Ascending aorta (tissue), 2 donors: ENCODE data around the gene SNCB. TPM values are rescaled to one million over a fixed set of nuclear protein-coding genes. Genes with fewer than 3 reads are reported as not detected.

Source experiments
- DNase-seq, 2 donors: peaks; one replicate each; pipeline ENCODE4 v3.0.0-alpha.2; 2019; ENCODE audit warnings: low spot score in 2 of 2
- H3K27ac ChIP-seq, 2 donors: fragments of 200-600 bp; sonication (generic); one replicate each; pipeline ENCODE4 v1.5.1; 2016 to 2017; ENCODE audit warnings: mild to moderate bottlenecking in 1 of 2
- H3K27me3 ChIP-seq: fragments of 200-600 bp; sonication (generic); one replicate; pipeline ENCODE4 v1.5.1; 2017
- H3K36me3 ChIP-seq, 2 donors: fragments of 200-600 bp; sonication (generic); one replicate each; pipeline ENCODE4 v1.5.1; 2016
- H3K4me1 ChIP-seq, 2 donors: fragments of 200-600 bp; sonication (generic); one replicate each; pipeline ENCODE4 v1.5.1; 2016 to 2017; ENCODE audit warnings: mild to moderate bottlenecking in 1 of 2
- H3K4me3 ChIP-seq, 2 donors: fragments of 200-600 bp; sonication (generic); one replicate each; pipeline ENCODE4 v1.5.1; 2016 to 2017; ENCODE audit warnings: mild to moderate bottlenecking in 1 of 2
- H3K9me3 ChIP-seq, 2 donors: fragments of 200-600 bp; sonication (generic); one replicate each; pipeline ENCODE4 v1.5.1; 2016
- intact Hi-C: fragments of 100-400 bp; cut with DNase I; formaldehyde crosslinking; loops from one replicate; pipeline ENCODE4 v1.15.1; 2023
- total RNA-seq: library from RNA; depleted of rRNA; stranded (reverse); fragments of >200 nt; gene quantifications from one replicate; pipeline ENCODE4 v1.1.0, GENCODE V29; 2016
- TF ChIP-seq, protein P1 (sequence below), 3 experiments: fragments of 200-600 bp in 2 of 3; fragments of 450-650 bp in 1 of 3; sonication (generic) in 2 of 3; IDR thresholded peaks; one replicate each; pipeline ENCODE4 v1.5.1; 2016 to 2019; ENCODE audit warnings: antibody characterized with exemption in 3 of 3, mild to moderate bottlenecking in 1 of 3, moderate library complexity in 1 of 3

The SNCB gene
- total RNA-seq, 1 donor from 2014 or later, result not detected

DNA sequence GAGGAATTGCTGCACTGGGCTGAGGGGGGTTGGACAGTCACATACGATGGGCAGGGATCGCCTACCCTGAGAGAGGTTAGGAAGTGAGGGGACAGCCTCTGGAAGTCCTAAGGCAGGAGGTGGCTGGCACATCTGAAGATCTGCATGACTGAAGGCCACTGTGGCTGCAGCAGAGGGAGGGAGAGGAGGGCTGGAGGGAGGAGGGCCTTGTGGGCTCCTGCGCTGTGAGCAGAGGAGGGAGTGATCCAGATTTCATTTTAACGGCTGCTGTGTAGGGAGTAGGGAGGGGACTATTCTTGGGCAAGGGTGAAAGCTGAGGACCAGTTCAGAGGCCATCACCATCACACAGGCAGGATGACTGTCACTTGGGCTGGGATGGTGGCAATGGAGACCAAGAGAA, 7.2 kb upstream of the SNCB start:
- DNase-seq, result no peak
- intact Hi-C loops, result no loop called here
- no peak overlapping the region for H3K4me3 ChIP-seq
- no peaks in the 10 kb centered on the region for H3K27me3 ChIP-seq
- TF ChIP-seq, protein P1, sequence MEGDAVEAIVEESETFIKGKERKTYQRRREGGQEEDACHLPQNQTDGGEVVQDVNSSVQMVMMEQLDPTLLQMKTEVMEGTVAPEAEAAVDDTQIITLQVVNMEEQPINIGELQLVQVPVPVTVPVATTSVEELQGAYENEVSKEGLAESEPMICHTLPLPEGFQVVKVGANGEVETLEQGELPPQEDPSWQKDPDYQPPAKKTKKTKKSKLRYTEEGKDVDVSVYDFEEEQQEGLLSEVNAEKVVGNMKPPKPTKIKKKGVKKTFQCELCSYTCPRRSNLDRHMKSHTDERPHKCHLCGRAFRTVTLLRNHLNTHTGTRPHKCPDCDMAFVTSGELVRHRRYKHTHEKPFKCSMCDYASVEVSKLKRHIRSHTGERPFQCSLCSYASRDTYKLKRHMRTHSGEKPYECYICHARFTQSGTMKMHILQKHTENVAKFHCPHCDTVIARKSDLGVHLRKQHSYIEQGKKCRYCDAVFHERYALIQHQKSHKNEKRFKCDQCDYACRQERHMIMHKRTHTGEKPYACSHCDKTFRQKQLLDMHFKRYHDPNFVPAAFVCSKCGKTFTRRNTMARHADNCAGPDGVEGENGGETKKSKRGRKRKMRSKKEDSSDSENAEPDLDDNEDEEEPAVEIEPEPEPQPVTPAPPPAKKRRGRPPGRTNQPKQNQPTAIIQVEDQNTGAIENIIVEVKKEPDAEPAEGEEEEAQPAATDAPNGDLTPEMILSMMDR (IDR thresholded peaks at IDR 0.05), result no peak
- H3K27ac ChIP-seq, result no peak overlapping the region
- no peaks in the 10 kb centered on the region for H3K4me1 ChIP-seq
- no peaks in the 10 kb centered on the region for H3K36me3 ChIP-seq
- H3K9me3 ChIP-seq, result no peaks in the 10 kb centered on the region

DNA sequence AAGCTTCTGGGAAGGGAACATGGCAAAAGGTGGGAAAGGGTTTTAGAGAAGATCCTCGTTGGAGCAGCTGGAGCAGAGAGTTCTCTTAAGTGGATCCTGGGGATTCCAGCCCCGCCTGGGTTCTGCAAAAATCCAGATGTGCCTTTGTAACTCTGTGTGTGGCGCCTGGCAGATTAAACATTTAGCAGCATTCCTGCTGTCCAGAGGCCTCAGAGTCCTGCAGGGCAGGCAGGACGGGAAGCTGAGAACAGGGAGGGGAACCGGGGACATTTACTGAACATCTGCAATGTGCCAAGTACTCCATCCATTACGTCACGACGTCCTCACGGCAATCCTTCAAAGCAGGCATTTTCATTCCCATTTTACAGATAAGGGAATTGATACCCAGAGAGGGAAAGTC, 6.1 kb upstream of the SNCB start:
- TF ChIP-seq, protein P1 (IDR thresholded peaks at IDR 0.05), result no peak
- H3K27ac ChIP-seq, result no peak overlapping the region
- intact Hi-C loops, result no loop called here

DNA sequence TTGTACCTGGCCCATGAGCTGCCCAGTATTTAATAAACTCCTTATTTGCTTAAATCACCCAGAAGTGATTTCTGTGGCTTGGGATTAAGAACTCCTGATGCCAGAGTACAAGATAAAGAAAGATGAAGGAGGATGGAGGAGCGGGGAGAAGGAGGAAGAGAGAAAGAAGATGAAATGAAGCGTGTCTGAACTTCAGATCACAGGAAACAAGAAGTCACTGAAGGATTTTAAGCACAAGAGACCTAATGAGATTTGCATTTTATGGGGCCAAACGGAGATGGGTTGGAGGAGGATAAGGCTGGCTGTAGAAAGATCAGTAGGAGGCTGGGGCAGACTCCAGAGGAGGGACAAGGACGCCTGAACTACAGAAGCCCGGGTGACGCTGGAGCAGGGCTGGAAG, 3.3 kb upstream of the SNCB start:
- Histone ChIP-seq H3K27ac (no peak overlapping the region), H3K9me3 (no peaks in the 10 kb centered on the region), H3K4me1 (peaks cover 5 to 13% of the 10 kb centered on the region in 2 donors), H3K36me3 (no peaks in the 10 kb centered on the region), H3K27me3 (peaks cover 9% of the 10 kb centered on the region), H3K4me3 (no peak overlapping the region)
- DNase-seq, result no peak
- TF ChIP-seq, protein P1 (IDR thresholded peaks at IDR 0.05), result no peak
- intact Hi-C loops, result no loop called here

More for the DNA sequence above, 6.1 kb upstream of the SNCB start:
- Histone ChIP-seq H3K4me1 (no peaks in the 10 kb centered on the region), H3K36me3 (no peaks in the 10 kb centered on the region), H3K9me3 (no peaks in the 10 kb centered on the region), H3K4me3 (no peak overlapping the region), H3K27me3 (no peaks in the 10 kb centered on the region)
- DNase-seq, result no peak

DNA sequence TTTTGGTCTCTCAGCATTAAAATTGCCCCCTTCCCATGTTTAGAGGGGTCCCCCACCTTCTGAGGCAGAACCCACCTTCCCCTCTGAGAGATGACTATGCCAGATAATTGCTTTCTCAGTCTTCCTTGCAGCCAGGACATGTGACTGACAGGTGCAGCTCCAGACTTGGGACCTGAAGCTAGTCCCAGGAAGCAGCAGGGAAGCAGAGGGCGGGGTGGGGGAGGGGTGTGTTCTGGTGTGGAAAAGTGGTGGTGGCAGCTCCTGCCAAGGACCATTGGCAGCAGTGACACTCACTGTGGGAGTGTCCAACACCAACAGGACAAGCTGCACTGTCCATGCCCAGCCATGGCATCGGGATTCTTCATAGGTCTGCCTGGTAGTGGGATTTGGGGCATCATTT, 2.4 kb upstream of the SNCB start:
- intact Hi-C loops, result no loop called here
- TF ChIP-seq, protein P1 (IDR thresholded peaks at IDR 0.05), result no peak
- Histone ChIP-seq H3K36me3 (no peaks in the 10 kb centered on the region), H3K27ac (no peak overlapping the region), H3K4me1 (peaks cover 5 to 13% of the 10 kb centered on the region in 2 donors), H3K27me3 (peaks cover 10% of the 10 kb centered on the region), H3K4me3 (no peak overlapping the region), H3K9me3 (no peaks in the 10 kb centered on the region)
- no peak for DNase-seq

DNA sequence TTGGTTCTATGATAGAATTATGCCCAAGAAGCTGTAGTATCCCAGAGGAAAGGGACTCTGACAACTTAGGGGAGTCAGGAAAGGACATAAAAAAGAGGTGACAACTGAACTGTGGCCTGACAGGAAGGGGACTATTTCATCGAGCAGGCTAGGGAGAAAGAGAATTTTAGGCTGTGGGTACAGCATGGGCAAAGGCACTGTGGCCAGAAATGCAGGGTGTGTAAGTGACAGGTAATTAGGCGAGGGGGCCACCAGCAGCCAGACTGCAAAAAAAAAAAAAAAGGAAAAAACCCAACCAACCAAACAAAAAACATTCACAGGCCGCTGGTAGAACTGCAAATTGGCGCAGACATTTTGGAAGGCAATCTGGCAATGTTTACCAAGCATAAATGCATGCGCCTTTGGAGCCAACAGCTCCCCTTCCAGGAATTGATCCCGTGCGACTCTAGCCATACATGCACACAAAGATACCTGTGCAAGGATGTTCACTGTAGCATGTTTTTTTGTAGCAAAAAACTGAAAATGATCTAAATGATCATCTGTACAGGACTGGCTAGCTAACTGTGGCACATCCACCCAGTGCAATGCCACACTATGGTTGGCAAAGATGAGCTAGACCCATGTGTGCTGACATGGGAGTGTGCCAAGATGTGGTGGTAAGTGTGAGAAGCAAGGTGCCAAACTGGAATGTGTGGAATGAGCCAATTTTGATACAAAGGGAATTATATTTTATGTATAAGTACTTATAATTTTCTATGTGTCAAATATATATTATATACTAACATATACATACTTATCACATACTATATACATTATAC, 1.3 kb upstream of the SNCB start:
- Histone ChIP-seq H3K9me3 (no peaks in the 10 kb centered on the region), H3K36me3 (no peaks in the 10 kb centered on the region), H3K27me3 (peaks cover 20% of the 10 kb centered on the region), H3K4me1 (peaks cover 5 to 13% of the 10 kb centered on the region in 2 donors), H3K4me3 (no peak overlapping the region), H3K27ac (no peak overlapping the region)
- intact Hi-C loops, result no loop called here
- TF ChIP-seq, protein P1 (IDR thresholded peaks at IDR 0.05), result no peak
- DNase-seq, result no peak
